RKO (cell line): Measurements from ENCODE around the gene TMEM123.

Experiments
- DNase-seq: peaks from one replicate; pipeline ENCODE4 v3.0.0-alpha.2; 2016; ENCODE audit warnings: low spot score

Gene TMEM123

DNA sequence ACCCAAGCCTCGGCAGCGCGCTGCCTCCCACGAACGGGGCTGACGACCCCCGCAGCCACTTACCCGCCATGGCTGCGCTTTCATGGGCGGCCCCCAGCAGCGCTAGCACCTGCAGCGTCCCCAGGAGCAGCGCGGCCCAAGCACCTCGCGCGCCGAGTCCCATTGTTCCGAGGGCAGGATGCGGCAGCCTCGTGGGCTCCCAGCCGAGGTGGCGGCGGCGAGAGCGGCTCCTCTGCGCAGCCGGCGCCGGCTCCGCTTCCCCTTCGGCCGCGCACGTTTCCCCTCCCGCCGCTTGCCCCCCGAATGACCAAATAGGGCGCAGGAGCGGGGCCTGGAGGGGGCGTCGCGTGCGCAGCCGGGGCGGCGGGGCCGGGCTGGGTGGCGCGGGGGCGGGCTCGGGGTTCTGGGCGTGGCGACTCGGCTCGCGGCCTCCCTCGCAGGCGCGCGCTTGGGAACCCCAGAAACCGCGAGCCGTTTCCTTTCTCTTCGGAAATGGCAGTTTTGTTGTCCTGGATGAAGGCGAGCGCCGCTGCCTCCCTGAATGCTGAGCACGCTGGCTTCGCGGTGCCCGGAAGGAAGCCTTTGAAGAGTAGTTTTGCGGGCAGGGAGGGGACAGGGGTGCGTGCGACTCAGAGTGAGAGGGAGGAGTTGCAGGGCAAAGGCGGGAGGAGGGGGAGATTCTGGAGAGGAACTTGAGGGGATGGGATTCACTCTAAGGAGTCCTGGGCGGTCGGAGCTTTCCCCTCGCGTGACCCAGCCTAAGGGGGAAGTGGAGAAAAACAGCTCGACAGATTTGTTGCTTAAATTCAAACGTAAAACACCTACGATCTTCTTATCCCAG lies at the start of gene TMEM123:
Gene TMEM123, minus strand, starts transcription at position 305 of the 841 bp plus-strand sequence. Its CDS starts 142 bp downstream, at position 163.
- DNase-seq = peak; percentile 78

DNA sequence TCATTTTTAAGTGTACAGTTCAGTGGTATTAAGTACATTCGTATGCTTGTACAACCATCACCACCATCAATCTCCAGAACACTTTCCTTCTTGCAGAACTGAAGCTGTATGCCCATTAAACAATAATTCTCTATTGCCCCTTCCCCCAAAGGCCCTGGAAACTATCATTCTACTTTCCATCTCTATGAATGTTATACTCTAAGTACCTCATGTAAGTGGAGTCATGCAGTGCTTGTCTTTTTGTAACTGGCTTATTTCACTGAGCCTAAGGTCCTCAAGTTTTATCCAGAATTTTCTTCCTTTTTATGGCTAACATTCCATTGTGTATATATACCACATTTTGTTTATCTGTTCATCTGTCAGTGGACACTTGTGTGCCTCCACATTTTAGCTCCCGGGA lies 48.3 kb upstream of the TMEM123 start:
- DNase-seq = no peak

DNA sequence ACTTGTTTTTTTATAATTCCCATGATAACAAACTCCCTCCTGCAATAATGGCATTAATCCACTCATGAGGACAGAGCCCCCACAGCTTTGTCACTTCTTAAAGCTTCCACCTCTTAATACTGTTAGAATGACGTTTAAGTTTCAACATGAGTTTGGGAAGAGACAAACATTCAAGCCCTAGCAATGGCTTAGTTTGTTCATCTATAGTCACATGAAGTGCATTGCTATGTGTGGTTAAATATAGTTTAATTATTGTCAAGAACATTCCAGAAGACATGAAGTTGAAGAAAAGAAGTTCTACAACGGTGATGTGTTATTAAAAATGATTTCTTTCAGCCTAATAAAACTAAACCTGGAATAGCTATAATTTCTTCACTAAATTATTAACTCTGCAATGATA lies 47.4 kb upstream of the TMEM123 start:
- no peak for DNase-seq

- no peak for DNase-seq
Measured at GRCh38 chr11:102499151-102499550, 46.6 kb upstream of the TMEM123 start.

- no peak for DNase-seq
Measured at GRCh38 chr11:102497061-102497460, 44.5 kb upstream of the TMEM123 start.

GRCh38 chr11:102495161-102496042 lies 42.8 kb upstream of the TMEM123 start:
- DNase-seq = peak; percentile 89

DNA sequence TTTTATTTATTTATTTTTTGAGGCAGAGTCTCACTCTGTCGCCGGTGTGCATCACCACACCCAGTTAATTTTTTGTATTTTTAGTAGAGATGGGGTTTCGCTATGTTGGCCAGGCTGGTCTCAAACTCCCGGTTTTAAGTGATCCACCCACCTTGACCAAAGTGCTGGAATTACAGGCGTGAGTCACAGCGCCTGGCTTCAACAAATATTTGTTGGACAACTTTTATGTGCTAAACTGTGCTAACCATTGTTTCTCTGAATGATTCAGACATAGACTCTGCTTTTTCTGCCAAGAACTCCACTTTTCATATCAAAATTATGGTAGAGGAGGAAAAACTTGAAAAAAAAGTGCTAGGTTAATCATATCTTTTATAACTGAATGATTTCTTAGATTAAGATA lies 41.7 kb upstream of the TMEM123 start:
- DNase-seq = peak; percentile 35

GRCh38 chr11:102493524-102493923 lies 41.0 kb upstream of the TMEM123 start:
- DNase-seq = no peak

- DNase-seq = no peak
Measured at GRCh38 chr11:102491969-102492368, 39.4 kb upstream of the TMEM123 start.

DNA sequence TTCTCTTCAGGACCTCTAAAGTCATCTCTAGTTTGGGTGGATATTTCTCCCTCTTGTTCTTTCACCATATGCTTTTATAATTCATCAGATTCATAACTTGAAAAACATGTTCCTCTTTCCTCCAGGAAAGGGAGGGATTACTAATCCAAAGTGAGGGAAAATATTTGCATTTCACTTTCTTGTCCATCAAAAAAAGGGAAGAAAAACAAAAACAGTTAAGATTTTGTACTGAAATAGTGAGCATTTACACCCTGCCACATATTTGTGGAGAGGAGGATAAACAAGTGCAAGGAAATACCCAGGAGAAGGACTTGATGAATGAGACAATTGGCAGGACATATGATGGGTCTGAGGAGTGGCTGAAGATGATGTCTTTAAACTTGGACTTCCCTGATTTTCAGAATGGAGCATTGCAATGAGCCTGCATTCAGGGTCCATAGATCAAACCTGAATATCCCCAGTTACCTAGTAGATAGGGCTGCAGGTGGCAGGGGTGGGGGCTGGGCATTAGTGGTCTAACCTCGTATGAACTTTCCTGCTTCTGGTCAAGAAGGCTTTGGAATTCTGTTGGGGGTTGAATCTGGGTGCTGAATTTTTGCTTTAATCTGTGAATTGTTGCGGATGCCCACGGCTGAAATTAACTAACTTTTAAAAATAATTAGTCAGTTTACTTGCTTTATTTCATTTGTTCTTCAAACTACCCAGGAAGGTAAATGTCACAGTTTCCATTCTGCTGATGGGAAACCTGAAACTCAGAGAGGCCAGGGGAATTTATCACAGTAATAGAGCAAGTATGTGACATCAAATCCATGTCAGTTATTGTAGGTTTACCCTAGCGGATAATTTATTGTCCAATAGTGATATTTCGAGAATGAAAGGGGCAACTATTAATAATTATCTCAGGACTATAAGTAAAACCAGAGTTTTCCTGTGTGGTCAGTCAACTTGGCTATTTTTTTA lies 36.9 kb upstream of the TMEM123 start:
- DNase-seq = no peak

DNA sequence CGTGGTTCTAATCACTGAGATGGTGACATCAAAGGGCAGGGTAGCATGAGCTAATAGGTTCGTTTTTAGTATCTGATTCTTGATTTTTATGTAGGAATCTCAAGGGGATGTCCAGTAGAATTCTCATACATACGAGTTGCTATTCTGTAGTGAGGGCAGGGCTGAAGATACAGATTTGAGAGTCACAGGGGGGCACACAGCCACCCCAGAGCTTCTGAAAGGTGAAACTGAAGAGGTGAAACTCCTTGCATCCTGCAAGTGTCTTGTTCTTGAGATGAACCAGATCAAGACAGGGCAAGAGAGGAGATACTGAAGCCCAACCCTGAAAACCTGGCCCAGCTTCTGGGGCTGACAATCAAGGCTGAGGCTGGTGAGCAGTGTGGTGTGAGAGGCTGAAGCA lies 35.6 kb upstream of the TMEM123 start:
- no peak for DNase-seq

- no peak for DNase-seq
Measured at GRCh38 chr11:102487214-102487613, 34.6 kb upstream of the TMEM123 start.

- no peak for DNase-seq
Measured at GRCh38 chr11:102486584-102486983, 34.0 kb upstream of the TMEM123 start.

- no peak for DNase-seq
Measured at GRCh38 chr11:102485095-102485722, 32.6 kb upstream of the TMEM123 start.

GRCh38 chr11:102482433-102482832 lies 29.9 kb upstream of the TMEM123 start:
- no peak for DNase-seq

- DNase-seq = no peak
Measured at GRCh38 chr11:102479733-102480132, 27.2 kb upstream of the TMEM123 start.

DNA sequence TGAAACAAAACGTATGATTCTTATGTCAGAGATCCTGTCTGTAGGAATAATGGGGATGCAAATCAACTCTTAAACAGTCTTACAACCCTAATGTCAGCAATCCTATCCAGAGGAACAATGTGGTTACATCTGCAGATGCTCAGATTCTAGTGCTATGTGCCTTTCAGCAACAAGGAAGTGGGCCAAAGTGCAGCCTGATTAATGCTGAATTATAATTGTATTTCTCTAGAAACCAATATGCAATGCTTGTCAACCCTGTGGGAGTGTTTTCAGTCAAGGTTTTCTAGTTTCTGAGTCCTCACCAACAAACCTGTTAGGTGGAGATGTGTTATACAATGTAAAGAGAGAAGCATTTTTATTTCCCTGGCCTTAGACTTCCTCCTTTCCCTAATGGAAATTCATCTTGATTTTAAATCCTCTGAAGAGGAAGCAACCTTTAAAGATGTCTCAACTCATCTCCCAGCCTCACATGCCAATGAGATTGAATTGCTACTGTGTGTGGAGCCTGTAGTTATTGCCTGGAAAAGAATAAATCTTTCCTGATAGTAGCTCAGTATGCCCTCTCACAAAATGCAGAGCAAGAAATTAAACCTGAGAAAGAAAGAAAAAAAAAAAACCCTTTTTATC lies 26.2 kb upstream of the TMEM123 start:
- no peak for DNase-seq

GRCh38 chr11:102476812-102477211 lies 24.2 kb upstream of the TMEM123 start:
- DNase-seq = no peak

DNA sequence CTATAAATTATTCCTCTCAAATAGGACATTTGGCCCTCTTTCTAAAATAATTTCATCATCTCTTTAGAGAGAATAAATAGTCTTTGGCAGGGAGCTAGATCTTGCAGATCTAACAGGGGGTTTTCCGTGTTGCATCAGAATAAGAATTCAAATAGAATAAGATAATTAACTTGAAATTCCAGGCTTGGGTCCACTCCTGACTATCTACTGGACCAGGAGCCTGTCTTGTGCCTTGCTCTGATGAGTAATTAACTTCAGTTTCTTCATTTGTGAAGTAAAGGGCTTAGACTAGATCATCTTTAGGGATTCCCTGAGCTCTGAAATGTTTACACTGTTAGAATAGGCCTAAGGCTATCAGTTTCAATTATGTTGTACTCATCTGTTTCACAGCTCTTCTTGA lies 23.5 kb upstream of the TMEM123 start:
- no peak for DNase-seq

GRCh38 chr11:102473543-102473942 lies 21.0 kb upstream of the TMEM123 start:
- DNase-seq = no peak

DNA sequence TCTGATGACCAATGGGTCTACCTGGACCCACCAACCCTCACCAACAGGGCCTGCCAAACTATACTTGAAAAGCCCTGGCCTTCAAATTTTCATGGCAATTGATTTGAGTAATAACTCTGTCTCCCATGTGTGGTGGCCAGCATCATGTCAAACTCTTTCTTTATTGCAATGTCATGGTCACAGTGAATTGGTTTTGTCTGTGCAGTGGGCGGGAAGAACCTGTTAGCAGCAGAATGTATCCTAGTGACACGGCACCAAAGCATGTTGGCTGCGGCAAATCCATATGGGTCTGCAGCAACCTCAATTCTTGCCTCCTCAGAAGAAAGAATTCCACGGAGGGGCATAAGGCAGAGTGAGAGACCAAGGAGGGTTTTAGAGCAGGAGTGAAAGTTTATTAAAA lies 19.6 kb upstream of the TMEM123 start:
- DNase-seq = no peak
